ENCODE measurements around the gene PIK3C3. TPM values are rescaled to one million over a fixed set of nuclear protein-coding genes. Genes with fewer than 3 reads are reported as not detected.

Gene PIK3C3
- total and polyA plus RNA-seq, 9 of the 15 experiments (the other 6 are each of a cell fraction or from before 2014, with no cell fraction given) = 27.0 to 101 (median 42.9) TPM

GRCh38 chr18:42025491-42025890 lies 70.5 kb downstream of the PIK3C3 start:
- no peak for ATAC-seq
- no peak for TF ChIP-seq ETV5 (CRISPR knock-in tag; IDR thresholded peaks at IDR 0.05; ENCODE audit: low read depth)
- no peak for TF ChIP-seq CBX5 (IDR thresholded peaks at IDR 0.05; ENCODE audit: borderline replicate concordance, low read depth)
- no peak for TF ChIP-seq RHOXF2B (CRISPR knock-in tag; conservative IDR thresholded peaks at IDR 0.05)
- TF ChIP-seq SMAD4 (CRISPR knock-in tag; conservative IDR thresholded peaks at IDR 0.05) = no peak
- no peak for TF ChIP-seq ZNF644 (tag; IDR thresholded peaks at IDR 0.05; ENCODE audit: low read depth)
- no peak for TF ChIP-seq NFIC (IDR thresholded peaks at IDR 0.05)
- no peak for TF ChIP-seq CSDE1 (IDR thresholded peaks at IDR 0.05)
- no peak for TF ChIP-seq HDAC2 (IDR thresholded peaks at IDR 0.05)
- H2AFZ ChIP-seq (ENCODE audit: low read depth, low read length) = no peak overlapping the region
- no peak for FAIRE-seq
- no peaks in the 10 kb centered on the region for H3K9me1 ChIP-seq (ENCODE audit: control insufficient read depth, insufficient read depth, low read length)
- H3K27ac ChIP-seq (ENCODE audit: extremely low read depth, low read depth, low read length) = no peak overlapping the region
- intact Hi-C loops (cut with micrococcal nuclease) = no loop called here
- no CpG with 5 or more reads among the region's 1 CpG for WGBS (ENCODE audit: insufficient coverage, low coverage, missing lambda C conversion rate)
- no peaks in the 10 kb centered on the region for H3K27me3 ChIP-seq (ENCODE audit: control insufficient read depth in 2 of 2, insufficient read depth in 2 of 2, low read length in 2 of 2)
- no peak overlapping the region for H3K4me2 ChIP-seq (ENCODE audit: insufficient read depth, low read length)
- H3K36me3 ChIP-seq (ENCODE audit: control insufficient read depth, insufficient read depth, low read length) = peaks cover 5% of the 10 kb centered on the region; the same call in 1 of the 3 replicates
- ChIA-PET CTCF (ENCODE audit: low intra/inter-chr PET ratio) (no interaction called here), POLR2A (no interaction called here)
- H3K9ac ChIP-seq (ENCODE audit: insufficient read depth in 1 of 2, low read depth in 2 of 2, low read length in 2 of 2) = no peak overlapping the region
- H3K4me3 ChIP-seq = no peak overlapping the region
- no peaks in the 10 kb centered on the region for H3K79me2 ChIP-seq (ENCODE audit: control insufficient read depth, insufficient read depth, low read length)
- in situ Hi-C loops (cut with MboI) = no loop called here
- no peaks in the 10 kb centered on the region for H4K20me1 ChIP-seq (replicated peaks; ENCODE audit: control insufficient read depth, insufficient read depth, low read length)
- BruUV-seq (replicated peaks) = no TSS peak
- no peaks in the 10 kb centered on the region for H3K4me1 ChIP-seq (replicated peaks in 1 of 2; ENCODE audit: control insufficient read depth in 2 of 2, insufficient read depth in 2 of 2, low read length in 2 of 2)
- no peaks in the 10 kb centered on the region for H3K9me3 ChIP-seq (replicated peaks; ENCODE audit: control insufficient read depth, insufficient read depth, low read depth, low read length)
- DNase-seq (ENCODE audit: extremely low read depth in 1 of 4, low spot score in 3 of 4) = no peak
